A549 (cell line): Measurements from ENCODE around the gene MGAT5.

Source experiments
- CBX8 ChIP-seq: fragments of 200-600 bp; sonication (generic); IDR thresholded peaks from 2 replicates; pipeline ENCODE4 v1.6.1; 2016
- FOSB ChIP-seq: fragments of 250-450 bp; sonication (Bioruptor Pico); IDR thresholded peaks from 2 replicates; pipeline ENCODE4 v1.5.0; 2020; ENCODE audit warnings: mild to moderate bottlenecking, moderate library complexity
- KDM5A ChIP-seq: fragments of 200-600 bp; sonication (generic); IDR thresholded peaks from 2 replicates; pipeline ENCODE4 v1.6.1; 2016; ENCODE audit warnings: antibody characterized with exemption, mild to moderate bottlenecking
- MAFK ChIP-seq: fragments of 450-650 bp; IDR thresholded peaks from 2 replicates; pipeline ENCODE4 v1.6.1; 2014; ENCODE audit not compliant: partially characterized antibody
- NFE2L2 ChIP-seq: fragments of 150-350 bp; conservative IDR thresholded peaks from 2 replicates; pipeline ENCODE4 v1.6.1; 2014; ENCODE audit warnings: low read length
- NPAS2 ChIP-seq: fragments of 250-450 bp; sonication (Bioruptor Pico); IDR thresholded peaks from 2 replicates; pipeline ENCODE4 v1.8.0; 2022; ENCODE audit warnings: mild to moderate bottlenecking, moderate library complexity, borderline replicate concordance
- POLR2A ChIP-seq: IDR thresholded peaks from 2 replicates; pipeline ENCODE4 v1.6.1; 2012; ENCODE audit warnings: mild to moderate bottlenecking, low read length
- SMC3 ChIP-seq: fragments of >200 bp; sonication (Bioruptor Twin); formaldehyde crosslinking; IDR thresholded peaks from 3 replicates; pipeline ENCODE4 v1.6.1; 2018; ENCODE audit warnings: inconsistent platforms
- TFCP2L1 ChIP-seq: fragments of 250-450 bp; sonication (Bioruptor Pico); IDR thresholded peaks from 2 replicates; pipeline ENCODE4 v1.5.0; 2021; ENCODE audit warnings: mild to moderate bottlenecking
- ZC3H11A ChIP-seq: fragments of 450-650 bp; IDR thresholded peaks from 2 replicates; pipeline ENCODE4 v1.6.1; 2014; ENCODE audit warnings: antibody characterized with exemption, mild to moderate bottlenecking
- ZFP36 ChIP-seq: fragments of 450-650 bp; IDR thresholded peaks from 2 replicates; pipeline ENCODE4 v1.6.1; 2014; ENCODE audit warnings: borderline replicate concordance; ENCODE audit not compliant: partially characterized antibody
- TF ChIP-seq, protein P1 (sequence below): fragments of >200 bp; sonication (Bioruptor Twin); formaldehyde crosslinking; IDR thresholded peaks from 3 replicates; pipeline ENCODE4 v1.5.1; 2016
- TF ChIP-seq, protein P2 (sequence below): fragments of 200-600 bp; sonication (generic); IDR thresholded peaks from 2 replicates; pipeline ENCODE4 v1.6.1; 2016; ENCODE audit warnings: antibody characterized with exemption, mild to moderate bottlenecking, moderate library complexity

DNA sequence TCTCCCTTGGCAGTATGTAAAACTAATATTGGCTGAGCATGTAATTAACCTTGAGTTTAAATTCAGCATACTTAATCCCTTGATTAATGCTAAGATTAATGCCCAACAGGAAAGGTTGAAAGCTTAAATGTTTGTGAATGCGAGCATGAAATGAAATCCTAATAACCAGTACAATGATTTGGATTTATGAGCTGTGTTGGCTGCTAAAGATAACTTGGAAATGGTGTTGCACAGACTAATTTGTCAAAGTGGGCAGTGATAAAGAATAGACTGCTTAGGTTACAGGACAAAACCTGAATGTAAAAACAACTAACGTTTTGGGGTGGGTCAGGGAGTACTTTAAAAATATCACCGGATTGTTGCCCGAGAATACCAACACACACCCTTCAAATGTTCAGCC lies 70.6 kb downstream of the MGAT5 start:
- TF ChIP-seq KDM5A (no peak), POLR2A (no peak), SMC3 (no peak), TFCP2L1 (CRISPR knock-in tag) (no peak), MAFK (no peak), ZC3H11A (no peak), NFE2L2 (no peak), NPAS2 (CRISPR knock-in tag) (no peak), ZFP36 (no peak), FOSB (no peak), CBX8 (no peak)
- TF ChIP-seq, protein P1, sequence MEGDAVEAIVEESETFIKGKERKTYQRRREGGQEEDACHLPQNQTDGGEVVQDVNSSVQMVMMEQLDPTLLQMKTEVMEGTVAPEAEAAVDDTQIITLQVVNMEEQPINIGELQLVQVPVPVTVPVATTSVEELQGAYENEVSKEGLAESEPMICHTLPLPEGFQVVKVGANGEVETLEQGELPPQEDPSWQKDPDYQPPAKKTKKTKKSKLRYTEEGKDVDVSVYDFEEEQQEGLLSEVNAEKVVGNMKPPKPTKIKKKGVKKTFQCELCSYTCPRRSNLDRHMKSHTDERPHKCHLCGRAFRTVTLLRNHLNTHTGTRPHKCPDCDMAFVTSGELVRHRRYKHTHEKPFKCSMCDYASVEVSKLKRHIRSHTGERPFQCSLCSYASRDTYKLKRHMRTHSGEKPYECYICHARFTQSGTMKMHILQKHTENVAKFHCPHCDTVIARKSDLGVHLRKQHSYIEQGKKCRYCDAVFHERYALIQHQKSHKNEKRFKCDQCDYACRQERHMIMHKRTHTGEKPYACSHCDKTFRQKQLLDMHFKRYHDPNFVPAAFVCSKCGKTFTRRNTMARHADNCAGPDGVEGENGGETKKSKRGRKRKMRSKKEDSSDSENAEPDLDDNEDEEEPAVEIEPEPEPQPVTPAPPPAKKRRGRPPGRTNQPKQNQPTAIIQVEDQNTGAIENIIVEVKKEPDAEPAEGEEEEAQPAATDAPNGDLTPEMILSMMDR, result no peak
- TF ChIP-seq, protein P2, sequence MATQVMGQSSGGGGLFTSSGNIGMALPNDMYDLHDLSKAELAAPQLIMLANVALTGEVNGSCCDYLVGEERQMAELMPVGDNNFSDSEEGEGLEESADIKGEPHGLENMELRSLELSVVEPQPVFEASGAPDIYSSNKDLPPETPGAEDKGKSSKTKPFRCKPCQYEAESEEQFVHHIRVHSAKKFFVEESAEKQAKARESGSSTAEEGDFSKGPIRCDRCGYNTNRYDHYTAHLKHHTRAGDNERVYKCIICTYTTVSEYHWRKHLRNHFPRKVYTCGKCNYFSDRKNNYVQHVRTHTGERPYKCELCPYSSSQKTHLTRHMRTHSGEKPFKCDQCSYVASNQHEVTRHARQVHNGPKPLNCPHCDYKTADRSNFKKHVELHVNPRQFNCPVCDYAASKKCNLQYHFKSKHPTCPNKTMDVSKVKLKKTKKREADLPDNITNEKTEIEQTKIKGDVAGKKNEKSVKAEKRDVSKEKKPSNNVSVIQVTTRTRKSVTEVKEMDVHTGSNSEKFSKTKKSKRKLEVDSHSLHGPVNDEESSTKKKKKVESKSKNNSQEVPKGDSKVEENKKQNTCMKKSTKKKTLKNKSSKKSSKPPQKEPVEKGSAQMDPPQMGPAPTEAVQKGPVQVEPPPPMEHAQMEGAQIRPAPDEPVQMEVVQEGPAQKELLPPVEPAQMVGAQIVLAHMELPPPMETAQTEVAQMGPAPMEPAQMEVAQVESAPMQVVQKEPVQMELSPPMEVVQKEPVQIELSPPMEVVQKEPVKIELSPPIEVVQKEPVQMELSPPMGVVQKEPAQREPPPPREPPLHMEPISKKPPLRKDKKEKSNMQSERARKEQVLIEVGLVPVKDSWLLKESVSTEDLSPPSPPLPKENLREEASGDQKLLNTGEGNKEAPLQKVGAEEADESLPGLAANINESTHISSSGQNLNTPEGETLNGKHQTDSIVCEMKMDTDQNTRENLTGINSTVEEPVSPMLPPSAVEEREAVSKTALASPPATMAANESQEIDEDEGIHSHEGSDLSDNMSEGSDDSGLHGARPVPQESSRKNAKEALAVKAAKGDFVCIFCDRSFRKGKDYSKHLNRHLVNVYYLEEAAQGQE, result no peak
